DMS114 treated with DMSO at 0.1 percent for 48 hours (cell line): ENCODE results near the gene AFM.

ENCODE experiments used
- DNase-seq: peaks from one replicate; lab custom pipeline; 2025; ENCODE audit not compliant: unreplicated experiment; lab: John Stamatoyannopoulos, UW

The AFM gene

DNA sequence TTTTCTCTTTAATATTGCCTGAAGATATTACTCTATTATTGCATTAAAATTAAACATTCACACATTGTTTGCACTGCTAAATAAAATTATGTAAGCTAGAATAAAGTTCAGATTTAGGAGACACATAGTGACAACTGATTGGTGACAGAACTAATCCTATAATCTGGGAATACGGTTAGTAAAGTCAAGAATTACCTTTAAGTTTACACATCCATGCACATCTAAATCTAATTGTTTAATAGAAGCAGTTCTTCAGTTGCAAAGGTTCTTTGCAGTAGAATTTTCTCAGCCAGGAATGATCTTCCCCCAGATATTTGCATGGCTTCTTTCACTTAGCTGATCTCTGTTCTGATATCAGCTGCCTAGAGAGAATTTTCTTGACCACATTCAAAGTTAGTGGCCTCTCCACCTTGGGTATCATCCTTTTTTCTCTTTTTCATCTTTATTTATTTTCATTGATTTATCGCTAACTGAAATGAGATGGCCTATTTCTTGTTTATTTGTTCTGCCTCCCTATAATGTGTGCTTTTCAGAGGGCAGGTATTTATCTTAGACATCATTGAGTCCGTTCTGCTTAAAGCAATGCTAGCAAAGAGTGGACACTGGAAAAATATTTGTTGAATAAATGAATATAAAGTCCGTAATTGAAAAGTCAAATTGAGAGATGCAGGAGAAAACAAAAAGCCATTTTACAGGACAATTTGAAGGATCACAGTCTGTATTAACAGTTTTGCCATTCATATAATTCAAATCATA lies 32.9 kb upstream of the AFM start:
- DNase-seq, result no peak

- no peak for DNase-seq
Observed at GRCh38 chr4:73450398-73451004, 31.0 kb upstream of the AFM start.

GRCh38 chr4:73451404-73451803 lies 30.1 kb upstream of the AFM start:
- no peak for DNase-seq

GRCh38 chr4:73451981-73452747 lies 29.4 kb upstream of the AFM start:
- no peak for DNase-seq

DNA sequence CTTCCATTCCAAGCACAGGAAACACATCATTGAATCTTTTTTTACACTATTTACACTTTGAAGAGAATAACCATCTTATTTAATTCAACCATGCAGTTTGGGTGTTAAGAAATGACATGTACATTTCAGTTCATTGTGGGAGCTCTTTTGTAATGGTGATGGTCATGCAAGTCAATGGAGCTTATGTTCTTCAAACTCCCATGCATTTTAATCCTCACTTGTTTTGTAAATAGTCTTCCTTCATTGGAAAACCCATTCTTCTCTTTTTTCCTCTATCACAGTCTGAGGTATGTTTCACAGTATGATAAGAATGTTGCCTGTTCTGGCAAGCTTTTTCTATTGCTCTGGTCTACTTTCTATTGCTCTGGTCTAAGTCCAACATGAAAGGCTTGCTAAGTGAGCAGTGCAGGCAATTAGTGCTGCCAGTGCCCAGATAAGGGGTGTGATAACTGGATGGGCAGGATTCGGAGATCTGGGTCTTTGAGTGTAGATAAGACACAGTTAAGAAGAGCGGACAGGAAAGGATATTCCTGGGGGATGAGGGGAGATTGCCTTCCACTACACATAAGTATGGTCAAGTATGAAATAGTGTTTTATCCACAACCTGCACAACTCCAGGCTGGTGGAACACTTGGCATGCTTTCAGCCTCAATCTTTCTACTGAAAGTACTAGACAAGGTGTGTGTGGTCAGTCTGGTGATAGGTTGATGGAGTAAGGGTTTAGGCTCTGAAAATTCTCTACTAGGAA lies 28.4 kb upstream of the AFM start:
- DNase-seq, result no peak

DNA sequence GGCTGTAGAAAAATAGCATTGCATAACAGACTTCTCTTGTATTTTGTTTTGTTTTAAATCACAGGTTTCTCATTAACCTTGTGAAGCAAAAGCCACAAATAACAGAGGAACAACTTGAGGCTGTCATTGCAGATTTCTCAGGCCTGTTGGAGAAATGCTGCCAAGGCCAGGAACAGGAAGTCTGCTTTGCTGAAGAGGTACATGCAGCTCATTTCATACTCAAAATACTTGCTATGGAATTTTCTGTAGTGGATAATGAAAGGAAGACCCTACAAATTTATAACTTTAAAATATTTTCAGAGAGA lies 27.9 kb upstream of the AFM start:
- DNase-seq, result no peak

GRCh38 chr4:73454920-73455319 lies 26.6 kb upstream of the AFM start:
- no peak for DNase-seq

DNA sequence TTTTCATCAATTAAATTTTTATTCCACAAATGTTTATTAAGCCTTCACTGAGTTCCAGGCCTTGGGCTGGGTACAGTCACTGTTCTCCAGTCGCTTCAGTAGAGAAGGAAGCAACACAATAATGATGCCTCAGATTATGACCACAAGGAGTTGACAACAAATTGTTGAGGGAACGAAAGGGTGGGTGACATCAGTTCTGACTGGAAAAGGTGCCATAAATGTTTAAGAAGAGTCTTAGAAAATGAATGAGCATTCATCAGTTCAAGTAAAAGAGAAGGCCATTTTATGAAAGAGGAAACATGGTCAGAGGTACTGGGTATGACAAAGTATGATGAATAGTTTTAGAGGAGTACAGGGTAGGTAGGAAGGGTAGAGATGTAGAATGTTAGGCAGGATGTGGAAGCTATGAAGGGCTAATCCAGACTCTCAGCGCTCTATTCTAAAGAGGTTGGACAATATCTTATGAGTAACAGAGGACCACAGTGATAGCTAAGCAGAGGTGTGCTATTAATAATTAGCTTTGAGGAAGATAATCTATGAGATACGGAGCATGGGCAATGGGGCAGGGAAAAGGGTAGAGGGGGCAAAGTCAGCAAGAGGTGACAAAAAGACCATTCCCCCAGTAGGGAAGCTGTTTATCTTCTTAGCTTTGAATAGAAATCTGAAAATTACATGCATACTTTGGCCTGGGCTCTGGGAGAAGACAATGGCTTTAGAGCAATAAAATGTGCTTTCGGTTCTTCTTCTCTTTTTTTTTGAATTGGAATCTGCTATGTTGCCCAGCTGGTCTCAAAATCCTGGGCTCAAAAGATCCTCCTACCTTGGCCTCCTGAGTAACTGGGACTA lies 25.1 kb upstream of the AFM start:
- DNase-seq, result no peak

- DNase-seq, result no peak
Observed at GRCh38 chr4:73458184-73459047, 23.1 kb upstream of the AFM start.

DNA sequence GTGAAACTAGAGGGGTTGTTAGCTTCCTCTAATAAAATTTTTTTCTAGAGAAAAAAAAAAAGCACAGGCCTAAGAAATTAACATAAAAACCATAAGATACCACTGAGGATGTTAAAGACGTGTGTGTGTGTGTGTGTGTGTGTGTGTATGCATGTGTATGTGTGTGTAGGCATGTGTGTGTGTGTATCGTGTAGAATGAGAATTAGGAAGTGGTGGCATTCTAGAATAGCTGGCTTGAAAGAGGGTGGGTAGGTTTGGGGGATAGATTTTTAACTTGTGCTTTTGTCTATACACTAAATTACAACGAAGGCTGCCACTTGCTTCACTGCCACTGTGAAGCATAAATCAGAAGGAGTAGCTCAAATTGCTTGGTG lies 22.5 kb upstream of the AFM start:
- no peak for DNase-seq

DNA sequence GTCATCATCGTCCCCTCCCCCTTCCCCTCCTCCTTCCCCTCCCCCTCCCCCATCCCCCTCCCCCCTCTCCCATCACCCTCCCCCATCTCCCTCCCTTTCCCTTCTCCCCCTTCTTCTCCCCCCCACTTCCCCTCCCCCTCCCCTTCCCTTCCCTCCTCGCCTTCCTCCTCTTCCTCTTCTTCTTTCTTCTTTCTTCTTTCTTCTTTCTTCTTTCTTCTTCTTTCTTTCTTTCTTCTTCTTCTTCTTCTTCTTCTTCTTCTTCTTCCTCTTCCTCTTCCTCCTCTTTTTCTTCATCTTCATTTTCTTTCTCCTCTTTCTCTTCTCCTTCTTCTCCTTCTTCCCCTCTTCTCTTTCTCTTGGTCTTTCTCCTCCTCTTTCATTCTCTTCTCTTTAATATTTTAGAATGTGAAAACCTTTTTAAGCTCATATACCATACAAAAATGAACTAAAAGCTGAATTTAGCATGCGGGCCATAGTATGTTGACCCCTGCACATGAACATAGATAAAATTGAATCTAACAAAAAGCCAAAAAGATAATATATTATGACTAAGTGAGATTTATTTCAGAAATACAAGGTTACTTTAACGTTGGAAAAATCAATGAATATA lies 20.5 kb upstream of the AFM start:
- no peak for DNase-seq

DNA sequence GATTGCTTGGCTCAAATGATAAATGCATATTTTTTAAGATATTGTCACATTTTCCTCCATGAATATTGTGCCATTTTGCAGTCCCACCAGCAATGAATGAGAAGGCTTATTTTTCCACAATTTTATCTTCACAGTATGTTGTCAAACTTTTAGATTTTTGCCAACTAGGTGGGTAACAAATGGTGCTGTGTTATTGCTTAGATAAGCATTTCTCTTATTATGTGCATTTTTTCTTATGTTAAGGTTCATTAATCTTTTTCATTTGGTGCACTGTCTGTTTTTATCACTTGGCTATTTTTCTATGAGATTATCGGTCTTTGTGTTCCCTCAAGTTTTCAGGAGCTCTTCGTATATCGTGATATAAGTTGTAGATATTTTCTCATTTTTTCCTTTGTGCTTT lies 13.4 kb upstream of the AFM start:
- DNase-seq, result no peak

- DNase-seq, result no peak
Observed at GRCh38 chr4:73470728-73471127, 10.8 kb upstream of the AFM start.

DNA sequence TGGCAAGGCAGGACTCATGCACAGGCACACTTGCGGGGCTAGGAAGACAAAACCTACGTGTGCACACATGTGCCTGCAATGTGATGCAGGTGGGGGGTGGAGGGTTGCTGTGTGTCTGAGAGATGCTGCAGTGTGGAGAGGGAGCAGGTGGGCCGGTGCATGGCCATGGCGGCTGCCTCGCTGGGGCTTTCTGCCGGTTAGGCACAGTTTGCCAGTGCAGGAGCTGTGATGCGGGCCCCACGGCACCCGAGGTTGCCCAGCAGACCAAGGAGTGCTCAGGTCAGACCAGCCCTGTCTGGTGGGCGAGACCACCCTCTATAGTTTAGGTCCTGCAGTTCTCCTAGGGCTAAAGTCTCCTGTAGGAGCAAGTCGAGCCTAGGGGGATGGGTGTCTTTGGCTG lies 4.4 kb upstream of the AFM start:
- DNase-seq, result no peak

GRCh38 chr4:73479323-73479722 lies 2.2 kb upstream of the AFM start:
- DNase-seq, result no peak

- no peak for DNase-seq
Observed at GRCh38 chr4:73485085-73485484, 3.5 kb downstream of the AFM start.

DNA sequence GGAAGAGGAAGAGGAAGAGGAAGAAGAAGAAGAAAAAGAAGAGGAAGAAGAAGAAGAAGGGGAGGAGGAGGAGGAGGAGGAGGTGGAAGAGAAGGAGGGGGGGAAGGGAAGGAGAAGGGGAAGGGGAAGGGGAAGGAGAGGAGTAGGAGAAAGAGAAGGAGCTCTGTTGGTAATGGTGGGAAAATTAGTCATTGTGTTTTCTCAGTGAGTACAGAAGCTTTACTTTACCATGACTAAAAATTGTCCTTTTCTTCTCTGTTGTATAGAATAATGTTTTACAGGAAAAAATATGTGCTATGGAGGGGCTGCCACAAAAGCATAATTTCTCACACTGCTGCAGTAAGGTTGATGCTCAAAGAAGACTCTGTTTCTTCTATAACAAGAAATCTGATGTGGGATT lies 4.1 kb downstream of the AFM start:
- DNase-seq, result no peak

GRCh38 chr4:73486497-73486896 lies 5.0 kb downstream of the AFM start:
- DNase-seq, result no peak

DNA sequence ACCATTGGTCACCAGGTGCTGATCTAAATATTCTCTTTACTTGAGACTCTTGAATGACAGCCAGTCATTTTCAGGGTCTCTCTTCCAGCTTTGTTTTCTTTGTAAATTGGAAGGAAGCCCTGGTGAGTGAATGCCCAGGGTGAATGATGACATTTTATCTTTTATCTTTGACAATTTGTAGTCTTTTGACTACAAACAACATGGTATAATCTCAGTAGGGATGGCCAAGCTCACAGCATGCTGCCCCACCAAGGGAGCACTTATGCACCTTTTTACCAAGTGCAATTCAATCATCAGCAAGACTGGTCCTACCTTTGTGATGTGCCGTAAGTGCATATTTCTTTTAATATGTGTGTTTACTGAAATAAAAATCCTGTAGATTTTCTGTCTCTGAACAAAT lies 5.7 kb downstream of the AFM start:
- DNase-seq, result no peak
